GM21786 (cell line): ENCODE results near the gene INPP5A.

Experiments used
- ATAC-seq: cut with Tn5 transposase; IDR thresholded peaks from one replicate; pipeline ENCODE4 v1.9.1; 2021; ENCODE audit not compliant: unreplicated experiment

The INPP5A gene

GRCh38 chr10:132577350-132578003 lies 39.9 kb downstream of the INPP5A start:
- no peak for ATAC-seq

- ATAC-seq = no peak
These were observed 40.8 kb downstream of the INPP5A start for GRCh38 chr10:132578287-132578951.

- ATAC-seq = no peak
These were observed 41.7 kb downstream of the INPP5A start for GRCh38 chr10:132579027-132579859.

GRCh38 chr10:132580143-132580542 lies 42.6 kb downstream of the INPP5A start:
- ATAC-seq = no peak

GRCh38 chr10:132580617-132581016 lies 43.0 kb downstream of the INPP5A start:
- ATAC-seq = no peak

- ATAC-seq = no peak
These were observed 44.5 kb downstream of the INPP5A start for GRCh38 chr10:132582137-132582536.

- ATAC-seq = no peak
These were observed 45.2 kb downstream of the INPP5A start for GRCh38 chr10:132582771-132583170.

- ATAC-seq = no peak
These were observed 45.9 kb downstream of the INPP5A start for GRCh38 chr10:132583456-132583855.

GRCh38 chr10:132584081-132584480 lies 46.5 kb downstream of the INPP5A start:
- no peak for ATAC-seq

- ATAC-seq = no peak
These were observed 48.4 kb downstream of the INPP5A start for GRCh38 chr10:132585732-132586722.

- ATAC-seq = no peak
These were observed 49.2 kb downstream of the INPP5A start for GRCh38 chr10:132586739-132587138.

GRCh38 chr10:132587175-132587574 lies 49.6 kb downstream of the INPP5A start:
- ATAC-seq = no peak

GRCh38 chr10:132588301-132589013 lies 50.9 kb downstream of the INPP5A start:
- no peak for ATAC-seq

- no peak for ATAC-seq
These were observed 51.4 kb downstream of the INPP5A start for GRCh38 chr10:132589015-132589414.

- ATAC-seq = no peak
These were observed 52.1 kb downstream of the INPP5A start for GRCh38 chr10:132589681-132590080.

- no peak for ATAC-seq
These were observed 52.6 kb downstream of the INPP5A start for GRCh38 chr10:132590094-132590751.

- no peak for ATAC-seq
These were observed 53.1 kb downstream of the INPP5A start for GRCh38 chr10:132590752-132591121.

GRCh38 chr10:132591166-132591971 lies 53.8 kb downstream of the INPP5A start:
- no peak for ATAC-seq
